Fibroblast of the aortic adventitia (primary cell): ENCODE data around the gene SLC9A8. TPM values are rescaled to one million over a fixed set of nuclear protein-coding genes. Genes with fewer than 3 reads are reported as not detected.
A peak's percentile ranks its signal among the peaks of the same experiment; 100 is the strongest.

Experiments
- DNase-seq: peaks from one replicate; pipeline ENCODE4 v3.0.0-alpha.2; 2010; ENCODE audit warnings: low read depth
- H3K4me3 ChIP-seq: 2 replicates; pipeline ENCODE4 v1.5.1; 2011; ENCODE audit warnings: low read depth, mild to moderate bottlenecking, control low read depth, low read length, moderate library complexity
- CTCF ChIP-seq: IDR thresholded peaks from 2 replicates; pipeline ENCODE4 v1.5.1; 2011; ENCODE audit warnings: mild to moderate bottlenecking, low read length, control low read depth, inconsistent platforms; ENCODE audit not compliant: insufficient read depth
- total RNA-seq: library from RNA; depleted of rRNA; stranded (reverse); fragments of >200 nt; gene quantifications from 2 replicates; pipeline ENCODE4 v1.2.3, GENCODE V29; 2012; ENCODE audit warnings: low replicate concordance

The SLC9A8 gene
- total RNA-seq, 1 donor = 10.5 TPM

GRCh38 chr20:49872056-49872455 is 59.4 kb downstream of the SLC9A8 start:
- no peak for TF ChIP-seq CTCF
- no peak overlapping the region for H3K4me3 ChIP-seq
- no peak for DNase-seq

- no peak overlapping the region for H3K4me3 ChIP-seq
- no peak for TF ChIP-seq CTCF
- DNase-seq = no peak
Observed at GRCh38 chr20:49874696-49875095, 62.1 kb downstream of the SLC9A8 start.

- no peak for DNase-seq
- no peak for TF ChIP-seq CTCF
- H3K4me3 ChIP-seq = no peak overlapping the region
Observed at GRCh38 chr20:49877386-49877921, 64.8 kb downstream of the SLC9A8 start.

- DNase-seq = no peak
- no peak overlapping the region for H3K4me3 ChIP-seq
- no peak for TF ChIP-seq CTCF
Observed at GRCh38 chr20:49878977-49879376, 66.3 kb downstream of the SLC9A8 start.

DNA sequence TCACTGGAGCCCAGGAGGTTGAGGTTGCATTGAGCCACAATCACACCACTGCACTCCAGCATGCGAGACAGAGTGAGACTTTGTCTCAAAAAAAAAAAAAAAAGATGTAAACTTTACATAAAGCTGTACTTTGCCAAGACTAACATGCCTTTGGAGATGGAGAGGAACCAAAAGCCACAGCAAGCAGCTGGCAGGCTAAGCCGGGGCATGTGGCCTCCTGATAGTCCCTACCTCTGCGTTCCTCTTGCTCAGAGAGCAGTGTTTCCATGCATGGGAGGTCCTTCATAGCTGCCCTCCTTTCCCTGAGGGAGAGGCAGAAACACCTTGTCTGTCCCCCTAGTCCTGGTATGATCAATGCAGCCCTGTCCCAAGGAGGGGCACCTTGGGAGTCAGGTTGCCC is 67.5 kb downstream of the SLC9A8 start:
- no peak for TF ChIP-seq CTCF
- H3K4me3 ChIP-seq = no peak overlapping the region
- peak; percentile 59 for DNase-seq

DNA sequence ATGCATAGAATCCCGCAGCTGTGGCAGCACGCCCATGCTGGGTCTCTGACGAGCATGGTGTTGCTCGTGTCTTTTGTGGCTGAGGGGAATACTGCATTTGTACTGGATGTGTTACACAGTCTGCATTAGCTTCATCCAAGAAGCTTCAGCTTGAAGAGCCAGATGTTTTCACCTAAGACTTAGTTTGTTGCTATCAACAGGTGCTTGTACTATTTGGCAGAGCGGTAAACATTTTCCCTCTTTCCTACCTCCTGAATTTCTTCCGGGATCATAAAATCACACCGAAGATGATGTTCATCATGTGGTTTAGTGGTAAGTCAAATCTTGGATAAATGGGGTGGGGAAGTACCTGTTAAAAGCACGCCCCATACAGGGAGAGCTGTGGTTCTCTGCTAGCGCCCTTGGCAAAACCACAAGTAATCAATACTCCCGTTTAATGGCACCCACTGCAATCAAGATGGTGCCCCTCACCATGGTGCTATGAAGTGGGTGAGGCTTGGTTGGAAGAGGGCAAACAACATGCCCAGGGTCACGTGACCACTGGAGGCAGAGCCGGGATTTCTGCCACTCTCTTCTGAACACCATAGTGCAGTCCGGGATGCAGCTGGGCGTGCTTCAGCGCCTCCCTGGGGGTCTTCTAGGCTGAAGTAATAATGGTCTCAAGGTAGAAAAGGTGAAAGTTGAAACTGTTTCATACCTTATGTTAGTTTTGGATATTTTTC is 68.3 kb downstream of the SLC9A8 start:
- DNase-seq = no peak
- no peak for TF ChIP-seq CTCF
- H3K4me3 ChIP-seq = no peak overlapping the region
